Right lobe of liver (tissue), 6 donors: ENCODE results near the gene ACTR1A. TPM values are rescaled to one million over a fixed set of nuclear protein-coding genes. Genes with fewer than 3 reads are reported as not detected.

Source experiments
- ATAC-seq, 4 donors: fragments of 200-7000 bp; cut with Tn5 transposase; one replicate each; pipeline ENCODE4 v1.9.1; 2020; ENCODE audit warnings: mild to moderate bottlenecking in 4 of 4, moderate library complexity in 4 of 4
- DNase-seq, 3 donors: peaks; one replicate each; pipeline ENCODE4 v3.0.0-alpha.2; 2020
- H3K27ac ChIP-seq, 3 donors: fragments of 200-600 bp; one replicate each; pipeline ENCODE4 v1.8.0; 2022
- H3K27me3 ChIP-seq, 2 donors: fragments of 200-600 bp; one replicate each; pipeline ENCODE4 v1.8.0; 2022
- H3K36me3 ChIP-seq, 4 donors: fragments of 200-600 bp; sonication (generic) in 1 of 4; one replicate each; pipeline versions ENCODE4 v1.5.1 to v1.8.0; 2017 to 2022; ENCODE audit warnings: control low read depth in 1 of 4
- H3K4me1 ChIP-seq, 4 donors: fragments of 200-600 bp; sonication (generic) in 1 of 4; one replicate each; pipeline versions ENCODE4 v1.5.1 to v1.8.0; 2017 to 2022; ENCODE audit warnings: control low read depth in 1 of 4
- H3K4me3 ChIP-seq, 3 donors: fragments of 200-600 bp; one replicate each; pipeline ENCODE4 v1.8.0; 2022
- H3K9me3 ChIP-seq, 4 donors: fragments of 200-600 bp; sonication (generic) in 1 of 4; one replicate each; pipeline versions ENCODE4 v1.5.1 to v1.8.0; 2017 to 2022; ENCODE audit warnings: control low read depth in 1 of 4
- POLR2A ChIP-seq: fragments of 450-650 bp; IDR thresholded peaks from one replicate; pipeline ENCODE4 v1.6.1; 2017; ENCODE audit warnings: antibody characterized with exemption, mild to moderate bottlenecking
- WGBS: methylation state at CpG from one replicate; pipeline ENCODE4 v1.1.6; 2018; ENCODE audit warnings: low coverage, low lambda C conversion rate; ENCODE audit not compliant: insufficient coverage; ENCODE audit errors: missing lambda C conversion rate; 5-methylcytosine and 5-hydroxymethylcytosine counted together
- intact Hi-C, 2 donors: fragments of 100-400 bp; cut with DNase I; formaldehyde crosslinking; loops; one replicate each; pipeline versions ENCODE4 v1.11.2 to v1.14.1; 2022
- total RNA-seq, 6 experiments: library from RNA; depleted of rRNA in 2 of 6; stranded (reverse); fragments of >200 nt in 2 of 6; fragmentation: NEBNext Ultra II Directional in 3 of 6; extraction: Animal tissue kit (Norgen Biotek cat#: 25700) in 3 of 6; gene quantifications; one replicate each; pipeline versions ENCODE4 v1.1.0 to v1.2.4, GENCODE V29; 2016 to 2023
- TF ChIP-seq, protein P1 (sequence below), 4 donors: fragments of 200-600 bp in 3 of 4; fragments of 450-650 bp in 1 of 4; IDR thresholded peaks; one replicate each; pipeline versions ENCODE4 v1.5.1 to v1.8.0; 2016 to 2022; ENCODE audit warnings: antibody characterized with exemption in 4 of 4, mild to moderate bottlenecking in 2 of 4
- donor health status: DM: no; HTN: yes; CAD: no.
- donor health status: DM: no; HTN: no; CAD: no.
- donor health status: DM: no; HTN: no; CAD: no.
- donor health status: DM: no; HTN: yes; CAD: no.
- donor health status: DM: no; HTN: yes; CAD: no.

Gene ACTR1A
- total RNA-seq, 6 experiments from 2014 or later = 25.6 to 47.9 (median 31.3) TPM

- intact Hi-C loops = loop anchor here (10.0 kb wide), 1 partner anchor 77 kb away; no protein-coding TSS in a partner anchor
- no peaks in the 10 kb centered on the region for H3K27me3 ChIP-seq
- H3K4me3 ChIP-seq = no peak overlapping the region
- no peak for DNase-seq
- H3K4me1 ChIP-seq = peaks cover 0 to 26% (median 9%) of the 10 kb centered on the region in 4 donors
- TF ChIP-seq, protein P1, sequence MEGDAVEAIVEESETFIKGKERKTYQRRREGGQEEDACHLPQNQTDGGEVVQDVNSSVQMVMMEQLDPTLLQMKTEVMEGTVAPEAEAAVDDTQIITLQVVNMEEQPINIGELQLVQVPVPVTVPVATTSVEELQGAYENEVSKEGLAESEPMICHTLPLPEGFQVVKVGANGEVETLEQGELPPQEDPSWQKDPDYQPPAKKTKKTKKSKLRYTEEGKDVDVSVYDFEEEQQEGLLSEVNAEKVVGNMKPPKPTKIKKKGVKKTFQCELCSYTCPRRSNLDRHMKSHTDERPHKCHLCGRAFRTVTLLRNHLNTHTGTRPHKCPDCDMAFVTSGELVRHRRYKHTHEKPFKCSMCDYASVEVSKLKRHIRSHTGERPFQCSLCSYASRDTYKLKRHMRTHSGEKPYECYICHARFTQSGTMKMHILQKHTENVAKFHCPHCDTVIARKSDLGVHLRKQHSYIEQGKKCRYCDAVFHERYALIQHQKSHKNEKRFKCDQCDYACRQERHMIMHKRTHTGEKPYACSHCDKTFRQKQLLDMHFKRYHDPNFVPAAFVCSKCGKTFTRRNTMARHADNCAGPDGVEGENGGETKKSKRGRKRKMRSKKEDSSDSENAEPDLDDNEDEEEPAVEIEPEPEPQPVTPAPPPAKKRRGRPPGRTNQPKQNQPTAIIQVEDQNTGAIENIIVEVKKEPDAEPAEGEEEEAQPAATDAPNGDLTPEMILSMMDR (IDR thresholded peaks at IDR 0.05) = no peak
- ATAC-seq = no peak
- H3K9me3 ChIP-seq = no peaks in the 10 kb centered on the region
- H3K36me3 ChIP-seq = peaks cover 0 to 11% (median 4%) of the 10 kb centered on the region in 4 donors
- H3K27ac ChIP-seq = no peak overlapping the region
- WGBS = 76% methylated on average over 3 of the region's 3 CpGs
Measured at GRCh38 chr10:102507521-102507920, 5.0 kb upstream of the ACTR1A start.

GRCh38 chr10:102505462-102506115 lies 3.1 kb upstream of the ACTR1A start:
- Histone ChIP-seq H3K4me1 (peaks cover 0 to 20% (median 7%) of the 10 kb centered on the region in 4 donors), H3K27me3 (no peaks in the 10 kb centered on the region), H3K27ac (no peak overlapping the region), H3K36me3 (peaks cover 0 to 9% (median 4%) of the 10 kb centered on the region in 4 donors), H3K9me3 (no peaks in the 10 kb centered on the region), H3K4me3 (peak overlapping the region in 1 of 3 donors; percentile 80)
- 78% methylated on average over 9 of the region's 10 CpGs for WGBS
- TF ChIP-seq, protein P1 (IDR thresholded peaks at IDR 0.05) = no peak
- TF ChIP-seq POLR2A = no peak
- DNase-seq (no peak), ATAC-seq (no peak)
- intact Hi-C loops = loop anchor here (10.0 kb wide), 1 partner anchor 79 kb away; no protein-coding TSS in a partner anchor

- intact Hi-C loops = loop anchor here (10.0 kb wide), 1 partner anchor 80 kb away; no protein-coding TSS in a partner anchor
Measured at GRCh38 chr10:102504976-102505300, 2.4 kb upstream of the ACTR1A start.

DNA sequence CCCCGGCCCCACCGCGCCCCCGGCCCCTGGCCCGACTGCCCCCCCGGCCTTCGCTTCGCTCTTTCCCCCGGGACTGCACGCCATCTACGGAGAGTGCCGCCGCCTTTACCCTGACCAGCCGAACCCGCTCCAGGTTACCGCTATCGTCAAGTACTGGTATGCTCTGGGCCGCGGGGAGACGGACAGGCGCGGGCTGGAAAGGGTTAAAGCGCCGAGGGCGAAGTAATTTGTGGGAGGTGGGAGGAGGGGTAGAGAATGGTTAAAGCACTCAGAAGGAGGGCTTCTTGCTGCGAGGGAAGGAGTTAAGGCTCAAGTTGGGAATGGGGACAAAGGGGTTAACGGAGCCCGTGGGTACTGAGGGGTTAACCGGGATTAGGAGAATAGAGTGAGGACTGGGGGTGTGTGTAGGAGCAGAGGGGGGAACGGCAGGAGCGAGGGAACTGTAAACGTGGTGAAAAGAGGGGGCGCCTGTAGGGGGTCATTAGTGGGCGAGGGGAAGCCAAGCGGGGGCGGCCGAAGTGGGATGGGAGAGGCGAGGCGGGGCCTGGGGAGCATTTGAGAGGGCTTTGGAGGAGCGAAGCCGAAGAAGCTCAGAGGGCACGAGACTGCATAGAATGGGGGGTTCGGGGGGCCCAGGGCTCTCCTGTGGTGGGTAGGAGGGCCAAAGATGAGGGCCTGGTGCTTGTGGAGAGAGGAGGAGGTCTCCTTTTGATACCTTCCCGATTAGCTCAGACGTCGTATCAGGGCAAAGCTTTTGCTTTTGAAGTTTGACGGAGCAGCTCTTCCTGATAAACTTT lies 1.9 kb upstream of the ACTR1A start:
- Histone ChIP-seq H3K27me3 (no peaks in the 10 kb centered on the region), H3K9me3 (no peaks in the 10 kb centered on the region), H3K4me1 (peaks cover 0 to 20% (median 7%) of the 10 kb centered on the region in 4 donors), H3K36me3 (peaks cover 0 to 4% (median under 1%) of the 10 kb centered on the region in 4 donors), H3K27ac (peak overlapping the region; percentile 57 to 69 (median 61)), H3K4me3 (peak overlapping the region; percentile 74 to 81 (median 80))
- intact Hi-C loops = loop anchor here (10.0 kb wide), 1 partner anchor 80 kb away; no protein-coding TSS in a partner anchor
- no peak for TF ChIP-seq POLR2A
- TF ChIP-seq, protein P1 (IDR thresholded peaks at IDR 0.05) = no peak
- ATAC-seq = no peak
- under 1% methylated on average over 40 of the region's 47 CpGs for WGBS
- peak; percentile 55 to 61 (median 59) for DNase-seq

More at GRCh38 chr10:102504976-102505300, 2.4 kb upstream of the ACTR1A start:
- Histone ChIP-seq H3K9me3 (no peaks in the 10 kb centered on the region), H3K27ac (peak overlapping the region in 2 of 3 donors; percentile 57 to 69), H3K36me3 (peaks cover 0 to 9% (median 3%) of the 10 kb centered on the region in 4 donors), H3K4me1 (peaks cover 0 to 20% (median 7%) of the 10 kb centered on the region in 4 donors), H3K27me3 (no peaks in the 10 kb centered on the region), H3K4me3 (peak overlapping the region; percentile 74 to 81 (median 80))
- DNase-seq = no peak
- TF ChIP-seq POLR2A = no peak
- TF ChIP-seq, protein P1 (IDR thresholded peaks at IDR 0.05) = no peak
- no peak for ATAC-seq
- WGBS = 16% methylated on average over 5 of the region's 5 CpGs
